K562 treated with DMSO at 1 percent for 4 hours (cell line): Measurements from ENCODE around the gene SAMD13. TPM values are rescaled to one million over a fixed set of nuclear protein-coding genes. Genes with fewer than 3 reads are reported as not detected.

Source experiments
- total RNA-seq: library from RNA; unstranded; fragments of 300-600 nt; gene quantifications from 2 replicates; pipeline ENCODE4 v1.2.3, GENCODE V29; 2022; ENCODE audit not compliant: insufficient read depth

SAMD13 gene
- 0.50 TPM in 1 of 2 replicates, not detected in the other for total RNA-seq

GRCh38 chr1:84301004-84301784, at the start of gene SAMD13:
Gene SAMD13 (plus strand): TSS chr1:84301708. CDS start chr1:84303235, 1,527 bp downstream.

GRCh38 chr1:84398175-84399155, 97.0 kb downstream of the SAMD13 start, which contains the start of gene DNASE2B:
Gene DNASE2B (plus strand): TSS chr1:84398484. CDS start chr1:84398565, 81 bp downstream.

Other genes starting within 250 kb of the SAMD13 start
- 3.6 and 5.1 TPM in 2 replicates for gene PRKACB, start 157.4 kb upstream of the SAMD13 start, total RNA-seq
- not detected in 2 replicates for gene DNASE2B, start 96.8 kb downstream of the SAMD13 start, total RNA-seq
- gene RPF1, start 177.6 kb downstream of the SAMD13 start, total RNA-seq, result 43.9 and 46.7 TPM in 2 replicates
- not detected in 2 replicates for gene SPATA1, start 204.7 kb downstream of the SAMD13 start, total RNA-seq
- 202 and 226 TPM in 2 replicates for gene GNG5, start 204.9 kb downstream of the SAMD13 start, total RNA-seq